T-cell (primary cell): Measurements from ENCODE around the gene PPP1R7. TPM values are rescaled to one million over a fixed set of nuclear protein-coding genes. Genes with fewer than 3 reads are reported as not detected.

Experiments
- ATAC-seq, 4 experiments: fragments of 200-7000 bp in 3 of 4; fragments of 150-1000 bp in 1 of 4; cut with Tn5 transposase; replicated peaks in 1 of 4; 1 replicate in 3 of 4; 2 replicates in 1 of 4; pipeline ENCODE4 v1.10.0; 2021; ENCODE audit warnings: moderate library complexity in 3 of 4, mild to moderate bottlenecking in 2 of 4, moderate number of reproducible peaks in 1 of 4
- CTCF ChIA-PET, 2 donors: fragments of 300-600 bp; sonication (Branson Sonifier 250); formaldehyde crosslinking; loops; one replicate each; lab custom pipeline; 2022; ENCODE audit warnings: antibody characterized with exemption in 2 of 2; lab: Charles Lee
- POLR2A ChIA-PET, 2 donors: fragments of 300-600 bp; sonication (Branson Sonifier 250); formaldehyde crosslinking; loops; one replicate each; lab custom pipeline; 2022; ENCODE audit warnings: antibody characterized with exemption in 2 of 2; lab: Charles Lee
- DNase-seq, 35 experiments: peaks; one replicate each; pipeline versions ENCODE4 v3.0.0 to v3.0.0-alpha.2; 2013 to 2023
- H3K27ac ChIP-seq: one replicate; pipeline ENCODE4 v1.5.1; 2013; ENCODE audit warnings: low read length
- H3K27me3 ChIP-seq, 2 experiments: replicated peaks in 1 of 2; 1 replicate in 1 of 2; 2 replicates in 1 of 2; pipeline versions ENCODE4 v1.6.1 to v1.7.0; 2013; ENCODE audit warnings: low read length in 1 of 2, mixed read lengths in 1 of 2; ENCODE audit not compliant: control insufficient read depth in 2 of 2, insufficient read depth in 2 of 2; ENCODE audit errors: extremely low read depth in 1 of 2
- H3K36me3 ChIP-seq, 2 donors: 1 replicate in 1 of 2; 2 replicates in 1 of 2; pipeline versions ENCODE4 v1.6.1 to v1.7.0; 2013; ENCODE audit warnings: low read length in 1 of 2; ENCODE audit not compliant: control insufficient read depth in 2 of 2, insufficient read depth in 1 of 2; ENCODE audit errors: extremely low read depth in 1 of 2
- H3K4me1 ChIP-seq, 2 experiments: 1 replicate in 1 of 2; 2 replicates in 1 of 2; pipeline versions ENCODE4 v1.6.1 to v1.7.0; 2013; ENCODE audit warnings: low read length in 2 of 2, mixed read lengths in 1 of 2; ENCODE audit not compliant: insufficient read depth in 2 of 2, control insufficient read depth in 1 of 2; ENCODE audit errors: extremely low read depth in 1 of 2
- H3K4me3 ChIP-seq, 2 donors: 1 replicate in 1 of 2; 2 replicates in 1 of 2; pipeline versions ENCODE4 v1.5.1 to v1.7.0; 2013; ENCODE audit warnings: mild to moderate bottlenecking in 2 of 2, low read length in 1 of 2, moderate library complexity in 1 of 2; ENCODE audit not compliant: control insufficient read depth in 1 of 2; ENCODE audit errors: extremely low read depth in 1 of 2
- H3K9me3 ChIP-seq: 2 replicates; pipeline ENCODE4 v1.7.0; 2013
- H3K27ac Mint-ChIP-seq, 2 donors: one replicate each; pipeline ENCODE4 v1.8.0; 2020 to 2021; ENCODE audit warnings: mild to moderate bottlenecking in 2 of 2, mixed read lengths in 2 of 2
- H3K27me3 Mint-ChIP-seq, 2 donors: one replicate each; pipeline ENCODE4 v1.8.0; 2021 to 2022; ENCODE audit warnings: mixed read lengths in 2 of 2
- H3K36me3 Mint-ChIP-seq: one replicate; pipeline ENCODE4 v1.8.0; 2021; ENCODE audit warnings: mixed read lengths
- H3K4me1 Mint-ChIP-seq, 3 donors: one replicate each; pipeline ENCODE4 v1.8.0; 2020 to 2022; ENCODE audit warnings: mixed read lengths in 3 of 3, mild to moderate bottlenecking in 1 of 3
- H3K4me3 Mint-ChIP-seq, 3 donors: one replicate each; pipeline ENCODE4 v1.8.0; 2020 to 2022; ENCODE audit warnings: mild to moderate bottlenecking in 3 of 3, mixed read lengths in 3 of 3, moderate library complexity in 3 of 3
- H3K9me3 Mint-ChIP-seq, 3 donors: one replicate each; pipeline ENCODE4 v1.8.0; 2020 to 2022; ENCODE audit warnings: mixed read lengths in 3 of 3
- WGBS: methylation state at CpG from one replicate; pipeline ENCODE4 v1.1.5; 2013; ENCODE audit warnings: missing lambda C conversion rate; ENCODE audit not compliant: insufficient coverage; 5-methylcytosine and 5-hydroxymethylcytosine counted together
- total RNA-seq, 35 experiments: library from RNA in 6 of 35; stranded (reverse) in 6 of 35; fragments of 120-200 nt in 1 of 35; gene quantifications; one replicate each; pipeline versions ENCODE4 v1.2.1 to v1.2.4 and lab custom pipeline; 2013 to 2026

The PPP1R7 gene
- total RNA-seq, 5 donors from 2014 or later (not counting 1 experiment from before 2014, with no cell fraction given) = 46.6 to 61.2 (median 53.8) TPM

- Mint-ChIP-seq H3K4me3 (no peak overlapping the region), H3K36me3 (peaks cover 56% of the 10 kb centered on the region), H3K27me3 (no peaks in the 10 kb centered on the region), H3K27ac (no peak overlapping the region), H3K9me3 (no peaks in the 10 kb centered on the region), H3K4me1 (no peaks in the 10 kb centered on the region)
- H3K9me3 ChIP-seq = no peaks in the 10 kb centered on the region
- H3K4me3 ChIP-seq = no peak overlapping the region
- CTCF ChIA-PET = interaction anchor here in 1 of 2 donors (0.7 kb wide), 1 partner anchor 171 kb away, joined by 5 read pairs; no protein-coding TSS in a partner anchor
- ATAC-seq (no peak), DNase-seq (no peak)
- H3K36me3 ChIP-seq = peaks cover 16 to 46% of the 10 kb centered on the region in 2 donors
- H3K27ac ChIP-seq = no peak overlapping the region
- no peaks in the 10 kb centered on the region for H3K4me1 ChIP-seq
- 96% methylated on average over 4 of the region's 4 CpGs for WGBS
- POLR2A ChIA-PET = no interaction called here
- H3K27me3 ChIP-seq = no peaks in the 10 kb centered on the region
Measured at GRCh38 chr2:241178961-241179360, 28.7 kb downstream of the PPP1R7 start.

GRCh38 chr2:241179899-241180298 lies 29.6 kb downstream of the PPP1R7 start:
- WGBS = no CpG with 5 or more reads among the region's 4 CpGs
- Histone ChIP-seq H3K36me3 (peaks cover 16 to 42% of the 10 kb centered on the region in 2 donors), H3K9me3 (no peaks in the 10 kb centered on the region), H3K27me3 (no peaks in the 10 kb centered on the region), H3K4me3 (no peak overlapping the region), H3K27ac (no peak overlapping the region), H3K4me1 (no peaks in the 10 kb centered on the region)
- ChIA-PET POLR2A (no interaction called here), CTCF (interaction anchor here in 1 of 2 donors (0.6 kb wide), 1 partner anchor 666 kb away, joined by 3 read pairs; no protein-coding TSS in a partner anchor)
- Mint-ChIP-seq H3K4me3 (no peak overlapping the region), H3K27ac (no peak overlapping the region), H3K9me3 (no peaks in the 10 kb centered on the region), H3K27me3 (no peaks in the 10 kb centered on the region), H3K36me3 (peaks cover 49% of the 10 kb centered on the region), H3K4me1 (no peaks in the 10 kb centered on the region)
- no peak for ATAC-seq
- DNase-seq = no peak

GRCh38 chr2:241180495-241180894 lies 30.2 kb downstream of the PPP1R7 start:
- peaks cover 43% of the 10 kb centered on the region for H3K36me3 Mint-ChIP-seq

GRCh38 chr2:241182126-241182525 lies 31.9 kb downstream of the PPP1R7 start:
- ChIA-PET CTCF (no interaction called here), POLR2A (no interaction called here)
- Histone ChIP-seq H3K27ac (no peak overlapping the region), H3K9me3 (no peaks in the 10 kb centered on the region), H3K4me3 (no peak overlapping the region), H3K36me3 (peaks cover 10 to 31% of the 10 kb centered on the region in 2 donors), H3K4me1 (no peaks in the 10 kb centered on the region), H3K27me3 (no peaks in the 10 kb centered on the region)
- Mint-ChIP-seq H3K4me3 (no peak overlapping the region), H3K9me3 (no peaks in the 10 kb centered on the region), H3K27me3 (no peaks in the 10 kb centered on the region), H3K36me3 (peaks cover 43% of the 10 kb centered on the region), H3K4me1 (no peaks in the 10 kb centered on the region), H3K27ac (no peak overlapping the region)
- WGBS = 73% methylated on average over 3 of the region's 3 CpGs
- no peak for DNase-seq
- no peak for ATAC-seq

More at GRCh38 chr2:241180495-241180894, 30.2 kb downstream of the PPP1R7 start:
- H3K36me3 ChIP-seq = peaks cover 16 to 37% of the 10 kb centered on the region in 2 donors
- Mint-ChIP-seq H3K27ac (no peak overlapping the region), H3K9me3 (no peaks in the 10 kb centered on the region), H3K4me3 (no peak overlapping the region), H3K4me1 (no peaks in the 10 kb centered on the region), H3K27me3 (no peaks in the 10 kb centered on the region)
- 95% methylated on average over 10 of the region's 12 CpGs for WGBS
- H3K4me3 ChIP-seq = no peak overlapping the region
- ChIA-PET POLR2A (no interaction called here), CTCF (interaction anchor here in 1 of 2 donors (0.6 kb wide), 1 partner anchor 666 kb away, joined by 3 read pairs; no protein-coding TSS in a partner anchor)
- no peaks in the 10 kb centered on the region for H3K27me3 ChIP-seq
- H3K9me3 ChIP-seq = no peaks in the 10 kb centered on the region
- no peak overlapping the region for H3K27ac ChIP-seq
- DNase-seq (no peak), ATAC-seq (no peak)
- H3K4me1 ChIP-seq = no peaks in the 10 kb centered on the region

- Mint-ChIP-seq H3K4me1 (no peaks in the 10 kb centered on the region), H3K36me3 (peaks cover 43% of the 10 kb centered on the region), H3K27me3 (no peaks in the 10 kb centered on the region), H3K4me3 (no peak overlapping the region), H3K27ac (no peak overlapping the region), H3K9me3 (no peaks in the 10 kb centered on the region)
- Histone ChIP-seq H3K27me3 (no peaks in the 10 kb centered on the region), H3K9me3 (no peaks in the 10 kb centered on the region), H3K27ac (no peak overlapping the region), H3K4me1 (no peaks in the 10 kb centered on the region), H3K4me3 (no peak overlapping the region), H3K36me3 (peaks cover 7 to 29% of the 10 kb centered on the region in 2 donors)
- no peak for ATAC-seq
- no peak for DNase-seq
- ChIA-PET POLR2A (no interaction called here), CTCF (no interaction called here)
- WGBS = 96% methylated on average over 20 of the region's 28 CpGs
Measured at GRCh38 chr2:241182531-241183133, 32.4 kb downstream of the PPP1R7 start.

- Histone ChIP-seq H3K27me3 (no peaks in the 10 kb centered on the region), H3K36me3 (peaks cover 3 to 27% of the 10 kb centered on the region in 2 donors), H3K4me3 (no peak overlapping the region), H3K9me3 (no peaks in the 10 kb centered on the region), H3K27ac (no peak overlapping the region), H3K4me1 (no peaks in the 10 kb centered on the region)
- 74% methylated on average over 7 of the region's 9 CpGs for WGBS
- H3K27ac Mint-ChIP-seq = no peak overlapping the region
- DNase-seq (no peak), ATAC-seq (no peak)
- POLR2A ChIA-PET = no interaction called here
- H3K4me3 Mint-ChIP-seq = no peak overlapping the region
- CTCF ChIA-PET = no interaction called here
- no peaks in the 10 kb centered on the region for H3K27me3 Mint-ChIP-seq
- peaks cover 40% of the 10 kb centered on the region for H3K36me3 Mint-ChIP-seq
- H3K9me3 Mint-ChIP-seq = no peaks in the 10 kb centered on the region
- H3K4me1 Mint-ChIP-seq = no peaks in the 10 kb centered on the region
Measured at GRCh38 chr2:241183221-241183620, 33.0 kb downstream of the PPP1R7 start.
